GM19025 (cell line): ENCODE data around the gene TMEM150C.

ENCODE experiments used
- ATAC-seq: cut with Tn5 transposase; IDR thresholded peaks from one replicate; pipeline ENCODE4 v1.9.1; 2021; ENCODE audit warnings: mild to moderate bottlenecking, low read depth, moderate library complexity; ENCODE audit not compliant: unreplicated experiment

TMEM150C gene

DNA sequence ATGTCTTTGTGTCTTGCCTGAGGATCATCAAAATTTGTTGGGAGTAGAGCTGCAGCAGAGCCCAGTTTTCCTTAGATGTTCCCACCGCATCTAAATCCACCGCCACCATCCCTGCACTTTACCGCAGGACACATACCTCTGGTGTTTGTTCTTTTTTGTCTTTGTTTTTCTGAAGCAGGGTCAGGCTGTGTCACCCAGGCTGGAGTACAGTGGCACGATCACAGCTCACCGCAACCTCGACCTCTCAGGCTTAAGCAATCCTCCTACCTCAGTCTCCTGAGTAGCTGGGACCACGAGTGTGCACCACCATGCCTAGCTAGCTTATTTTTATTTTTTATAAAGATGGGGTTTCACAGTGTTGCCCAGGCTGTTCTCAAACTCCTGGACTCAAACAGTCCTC lies 126.8 kb downstream of the TMEM150C start:
- ATAC-seq = no peak

DNA sequence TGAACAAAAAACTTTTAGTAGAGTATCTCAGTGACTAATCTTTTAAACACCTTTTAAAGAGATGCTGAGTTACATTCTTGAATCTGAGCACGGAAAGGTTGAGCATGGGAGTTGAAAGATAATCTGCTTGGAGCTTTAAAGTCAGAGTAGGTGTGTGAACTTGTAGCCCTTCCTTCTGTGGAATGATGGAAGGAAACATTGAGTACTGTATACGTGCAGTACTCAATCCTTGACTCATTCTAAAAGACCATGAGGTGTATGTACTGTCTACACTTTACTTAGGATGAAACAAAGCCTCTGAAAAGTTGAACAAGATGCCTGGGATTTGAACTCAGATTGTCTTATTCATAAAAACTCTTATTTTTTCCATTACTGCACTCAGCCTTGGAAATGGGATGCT lies 128.0 kb downstream of the TMEM150C start:
- no peak for ATAC-seq
